IPS DF 4.7 (cell line): ENCODE measurements around the gene PRDX2.
"Not testable (repeated sequence)": the region's sequence is repeated elsewhere in the genome, so short reads cannot be mapped to it uniquely, and the experiment has no call there.

Source experiments
- DNase-seq: peaks from one replicate; pipeline ENCODE4 v3.0.0-alpha.2; 2013; ENCODE audit warnings: low spot score; ENCODE audit errors: extremely low read depth

PRDX2 gene

DNA sequence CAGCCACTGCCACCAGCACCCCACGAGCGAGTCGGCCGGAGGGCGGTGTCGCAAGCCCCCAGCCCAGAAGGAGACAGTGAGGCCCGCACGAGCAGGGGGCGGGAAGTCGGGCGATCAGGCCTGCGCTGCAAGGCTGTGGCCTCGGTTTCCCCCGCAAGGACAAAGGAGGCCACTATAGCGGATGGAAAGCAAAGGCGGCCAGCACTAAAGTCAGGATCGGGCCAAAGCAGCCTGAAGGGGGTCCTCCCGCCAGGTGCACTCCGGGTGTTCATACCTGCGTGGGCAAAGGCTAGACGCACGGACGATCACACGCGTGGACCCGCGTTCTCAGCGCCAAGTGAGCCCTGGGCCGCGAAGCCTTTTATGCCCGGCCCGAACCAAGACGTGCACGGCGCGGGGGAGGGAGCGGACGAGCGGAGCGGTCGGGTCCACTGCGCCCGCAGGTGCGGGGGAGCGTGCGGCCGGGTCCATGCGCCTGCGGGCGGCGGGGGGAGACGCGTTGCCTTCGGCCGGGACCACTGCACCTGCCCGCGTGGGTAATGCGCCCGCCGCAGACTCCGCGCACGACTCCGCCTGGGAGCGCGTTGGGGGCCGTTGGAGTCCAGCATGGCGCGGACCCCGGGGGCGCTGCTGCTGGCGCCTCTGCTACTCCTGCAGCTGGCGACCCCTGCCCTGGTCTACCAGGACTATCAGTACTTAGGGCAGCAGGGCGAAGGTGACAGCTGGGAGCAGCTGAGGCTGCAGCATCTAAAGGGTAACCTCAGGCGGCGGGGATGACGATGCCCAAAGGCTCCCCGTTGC lies at the start of gene PRDX2, which contains the start of gene THSD8:
Gene PRDX2 (minus strand): TSS at position 335 of the 801 bp plus-strand sequence. CDS start 539 bp downstream, outside the sequence.
Gene THSD8 (plus strand): TSS at position 604 of the 801 bp plus-strand sequence. CDS start 3 bp downstream, at position 607.
- no peak for DNase-seq

DNA sequence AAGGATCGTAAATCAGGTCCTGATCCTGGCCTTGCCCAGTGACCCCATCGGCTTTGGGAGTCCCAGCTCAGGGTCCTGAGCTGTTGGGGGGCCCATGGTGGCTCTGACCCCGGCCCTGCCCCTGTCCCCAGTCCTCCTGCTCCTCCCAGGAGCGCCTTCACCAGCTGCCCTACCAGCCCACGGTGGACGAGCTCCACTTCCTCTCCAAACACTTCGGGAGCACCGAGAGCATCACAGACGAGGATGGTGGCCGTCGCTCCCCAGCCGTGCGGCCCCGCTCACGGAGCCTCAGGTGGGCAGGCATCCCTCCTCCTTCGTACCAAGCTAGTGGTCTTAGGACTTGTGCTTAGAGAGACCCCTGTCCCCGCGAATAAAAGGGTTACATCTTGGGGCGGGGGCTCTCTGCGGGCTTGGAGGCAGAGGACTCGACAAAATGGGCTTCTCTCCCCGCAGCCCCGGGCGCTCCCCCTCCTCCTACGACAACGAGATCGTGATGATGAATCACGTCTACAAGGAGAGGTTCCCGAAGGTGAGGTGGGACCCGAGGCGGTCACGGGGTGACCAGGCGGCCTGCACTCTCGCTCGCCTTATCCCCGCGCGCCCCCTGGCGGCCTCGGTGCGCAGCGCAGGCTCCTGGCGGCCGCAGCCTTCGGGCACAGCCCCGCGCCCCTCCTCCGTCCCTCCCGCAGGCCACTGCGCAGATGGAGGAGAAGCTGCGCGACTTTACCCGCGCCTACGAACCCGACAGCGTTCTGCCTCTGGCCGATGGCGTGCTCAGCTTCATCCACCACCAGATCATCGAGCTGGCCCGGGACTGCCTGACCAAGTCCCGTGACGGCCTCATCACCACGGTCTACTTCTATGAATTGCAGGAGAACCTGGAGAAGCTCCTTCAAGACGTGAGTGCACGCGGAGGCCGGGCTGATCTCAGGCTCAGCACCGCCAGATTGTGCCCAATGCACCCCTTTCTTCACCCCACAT lies 45.8 kb upstream of the PRDX2 start:
- no peak for DNase-seq

- not testable (repeated sequence) for DNase-seq
These were observed 45.0 kb upstream of the PRDX2 start for GRCh38 chr19:12846613-12847012.

- no peak for DNase-seq
These were observed 42.6 kb upstream of the PRDX2 start for GRCh38 chr19:12843999-12844732.

DNA sequence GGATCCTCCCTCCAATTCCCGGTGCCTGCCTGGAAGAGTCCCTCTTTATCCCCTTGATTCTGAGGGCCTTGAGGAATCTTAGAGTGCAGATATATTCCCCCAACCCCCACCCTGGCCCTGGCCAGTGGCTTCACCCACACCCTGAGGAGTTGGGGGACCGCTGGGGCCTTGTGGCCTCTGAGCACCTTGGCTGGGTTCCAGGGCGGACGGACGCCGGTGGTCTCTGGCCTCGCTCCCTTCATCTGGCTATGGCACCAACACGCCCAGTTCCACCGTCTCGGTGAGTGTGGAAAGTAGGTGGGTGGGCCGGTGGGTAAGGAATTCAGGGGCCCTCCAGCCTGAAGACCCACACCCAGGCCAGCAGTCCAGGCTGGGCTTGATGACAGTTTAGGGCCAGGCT lies 41.7 kb upstream of the PRDX2 start:
- DNase-seq: no peak

DNA sequence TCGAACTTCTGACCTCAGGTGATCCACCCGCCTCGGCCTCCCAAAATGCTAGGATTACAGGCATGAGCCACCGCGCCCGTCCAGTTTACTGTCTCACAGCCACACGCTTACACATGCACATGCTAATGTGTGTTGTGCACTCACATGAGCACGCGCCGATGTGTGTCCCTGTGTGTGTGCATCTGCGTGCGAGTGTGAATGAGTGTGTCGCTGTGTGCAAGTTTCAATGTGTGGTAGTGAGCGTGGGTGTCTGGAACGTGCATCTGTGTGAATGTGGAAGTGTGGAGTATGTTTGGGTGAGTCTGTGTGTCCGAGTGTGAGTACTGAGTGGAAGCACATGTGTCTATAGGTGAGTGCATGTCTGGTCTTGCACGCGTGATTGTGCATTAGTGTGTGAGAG lies 40.9 kb upstream of the PRDX2 start:
- no peak for DNase-seq

GRCh38 chr19:12841094-12841493 lies 39.5 kb upstream of the PRDX2 start:
- no peak for DNase-seq

DNA sequence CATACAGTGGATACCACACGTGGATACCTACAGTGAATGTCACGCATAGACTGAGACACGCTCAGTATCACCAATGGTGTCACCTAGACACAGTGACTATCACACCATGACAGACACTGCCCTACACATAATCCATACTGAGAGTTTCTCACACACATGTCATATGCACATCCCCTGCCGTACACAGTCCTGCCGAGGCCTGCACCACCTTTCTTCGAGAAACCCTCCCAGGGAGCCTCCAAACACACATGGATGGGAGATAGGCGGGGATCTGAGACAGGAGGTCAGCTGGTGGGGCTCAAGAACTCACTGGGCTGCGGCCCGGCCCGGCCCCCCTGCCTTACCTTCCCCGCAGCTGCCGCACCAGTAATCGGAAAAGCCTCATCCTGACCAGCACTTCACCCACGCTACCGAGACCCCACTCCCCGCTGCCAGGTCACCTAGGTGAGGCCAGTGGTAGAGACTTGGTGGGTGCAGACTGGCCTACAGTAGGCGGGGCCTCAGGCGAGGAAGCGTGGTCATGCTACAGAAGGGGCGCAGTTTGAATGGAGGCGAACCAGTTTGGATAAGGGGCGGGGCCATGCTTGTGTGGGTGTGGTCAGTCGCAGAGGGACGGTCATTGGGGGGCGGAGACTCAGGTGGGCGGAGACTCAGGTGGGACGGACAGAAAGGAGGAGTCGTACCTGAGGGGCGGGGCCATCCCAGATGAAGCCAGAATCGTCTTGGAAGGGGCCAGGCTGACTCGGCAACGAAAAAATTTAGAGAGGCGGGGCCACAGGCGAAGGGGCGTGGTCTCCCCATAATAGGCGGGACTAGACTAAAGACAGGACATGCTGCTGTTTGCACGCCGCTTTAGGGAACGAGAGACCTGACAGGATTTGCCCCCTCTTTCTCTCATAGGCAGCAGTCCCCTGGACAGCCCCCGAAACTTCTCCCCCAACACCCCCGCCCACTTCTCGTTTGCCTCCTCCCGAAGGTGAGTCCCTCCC lies 38.8 kb upstream of the PRDX2 start:
- no peak for DNase-seq

DNA sequence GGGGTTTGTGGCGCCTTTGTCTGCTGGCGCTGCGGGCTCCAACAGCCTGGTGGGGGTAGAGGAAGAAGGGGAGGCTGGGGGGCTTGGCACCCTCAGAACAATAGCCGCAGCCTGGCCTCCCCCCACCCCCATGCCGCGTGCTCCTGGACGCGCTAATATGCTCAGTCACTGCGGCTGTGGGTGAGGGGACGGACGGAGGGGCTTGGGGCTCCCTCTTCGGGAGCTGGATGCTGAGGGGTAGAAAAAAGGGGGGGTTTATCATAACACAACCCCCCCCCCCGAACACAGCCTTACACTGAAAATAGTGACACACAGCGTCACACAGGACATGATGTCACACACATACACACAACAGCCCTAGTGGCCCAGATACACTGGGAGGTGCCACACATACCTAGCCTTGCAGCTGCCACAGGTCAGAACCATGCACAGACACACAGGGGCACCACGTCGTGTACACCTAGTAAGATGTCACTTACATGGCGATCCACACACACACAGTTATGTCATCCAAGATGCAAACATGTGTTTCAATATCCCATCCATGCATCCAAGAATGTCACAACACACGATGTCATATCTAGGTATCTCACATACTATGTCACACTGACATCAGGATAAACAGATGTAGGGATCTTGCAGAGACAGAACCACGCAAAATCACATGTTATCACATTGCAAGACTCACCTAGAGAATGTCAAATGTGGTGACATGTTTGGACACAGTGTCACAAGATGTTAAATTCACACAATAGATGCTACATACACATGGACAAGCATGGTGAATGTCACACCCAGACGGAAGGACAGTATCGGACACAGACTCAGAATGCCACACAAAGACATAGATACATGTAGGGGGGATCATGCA lies 37.5 kb upstream of the PRDX2 start:
- DNase-seq: no peak

GRCh38 chr19:12838182-12838885 lies 36.7 kb upstream of the PRDX2 start, which contains the start of gene MAST1:
Gene MAST1 (plus strand): TSS chr19:12838515. CDS start chr19:12838573, 58 bp downstream.
- DNase-seq: no peak

DNA sequence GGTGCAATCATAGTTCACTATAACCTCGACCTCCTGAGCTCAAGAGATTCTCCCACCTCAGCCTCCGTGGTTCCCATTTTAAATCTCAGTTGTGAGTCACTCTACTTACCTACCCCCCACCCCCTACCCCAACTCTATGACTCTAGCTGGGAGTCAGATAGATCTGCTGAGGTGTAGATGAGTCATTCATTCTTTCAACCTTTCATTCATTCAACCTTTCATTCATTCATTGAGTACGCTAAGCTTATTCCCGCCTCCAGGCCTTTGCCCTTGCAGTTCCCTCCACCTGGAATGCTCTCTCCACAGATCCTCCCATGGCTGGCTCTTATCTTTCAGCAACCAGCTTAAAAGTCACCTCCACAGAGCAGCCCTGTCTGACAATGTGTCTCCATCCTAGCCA lies 35.6 kb upstream of the PRDX2 start:
- no peak for DNase-seq

DNA sequence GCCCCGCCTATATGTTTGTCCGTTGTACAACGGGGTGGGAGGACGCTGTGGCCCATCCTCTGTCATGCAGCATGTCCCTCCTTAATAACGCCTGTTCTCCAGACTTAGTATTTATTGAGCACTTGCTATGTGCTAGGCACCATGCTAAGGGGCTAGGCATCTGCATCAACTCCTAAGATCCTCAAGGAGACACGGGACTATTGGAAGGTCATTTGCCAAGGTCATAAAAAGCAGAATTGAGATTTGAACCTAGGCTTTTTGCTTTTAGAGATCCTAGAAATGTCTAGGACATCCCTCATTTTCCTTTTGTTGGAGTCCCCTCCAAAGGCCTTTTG lies 34.9 kb upstream of the PRDX2 start:
- no peak for DNase-seq

DNA sequence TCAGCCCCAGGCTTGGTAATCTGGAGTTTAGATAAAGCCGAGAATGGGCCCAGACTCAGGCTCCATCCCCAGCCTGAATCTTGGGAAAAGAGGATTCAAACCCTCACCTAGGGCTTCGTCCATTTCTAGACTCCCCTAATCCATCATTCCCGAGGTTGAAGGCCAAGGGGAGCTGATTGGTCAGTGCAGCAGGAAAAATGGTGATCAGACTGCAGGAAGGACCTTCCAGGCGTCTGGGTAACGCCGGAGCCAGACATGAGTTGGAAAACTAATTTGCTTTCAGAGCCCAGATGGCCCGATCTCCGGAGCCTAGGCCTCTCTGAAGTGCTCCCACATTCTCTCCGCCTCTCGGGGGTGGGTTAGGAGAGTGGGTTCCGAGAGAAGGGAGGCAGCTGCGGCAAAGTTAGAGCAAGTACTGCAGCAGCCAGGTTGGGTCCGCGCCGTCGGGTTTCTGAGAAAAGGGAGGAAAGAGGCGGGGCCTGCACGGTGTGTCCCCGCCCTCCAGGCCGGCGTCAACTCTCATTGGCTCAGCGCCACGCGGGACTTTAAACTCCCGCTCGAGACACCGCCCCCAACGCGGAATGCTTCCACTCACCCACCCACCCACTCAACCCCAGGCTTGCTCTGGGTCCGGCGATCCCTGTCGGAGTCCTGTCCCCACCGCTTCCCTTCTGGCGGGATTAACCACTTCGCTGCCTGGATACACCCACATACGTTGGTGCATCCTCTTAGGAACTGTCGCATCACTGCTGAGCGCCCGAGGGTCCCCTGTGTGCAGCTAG lies 33.6 kb upstream of the PRDX2 start:
- DNase-seq: no peak

DNA sequence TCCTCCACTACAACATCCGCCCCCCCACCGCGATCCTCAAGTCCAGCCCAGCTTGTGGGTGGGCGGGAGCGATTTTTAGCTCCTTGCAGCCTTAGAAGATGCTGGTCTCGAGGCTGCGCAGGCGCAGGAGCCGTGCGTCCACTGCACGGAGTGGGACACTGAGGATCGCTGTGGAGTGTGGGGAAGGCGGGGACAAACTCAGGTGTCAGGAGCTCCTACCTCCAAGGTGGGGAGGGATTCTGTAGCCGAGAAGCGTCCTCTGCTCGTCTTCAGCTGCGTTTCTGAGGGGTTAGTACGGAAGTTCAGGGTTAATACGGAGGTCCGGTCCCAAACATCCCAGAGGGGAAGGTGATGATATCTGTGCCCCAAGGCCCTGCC lies 33.0 kb upstream of the PRDX2 start, which contains the start of gene RTBDN:
Gene RTBDN (minus strand): TSS at position 14 of the 378 bp plus-strand sequence. CDS start 4,600 bp downstream, outside the sequence.
- no peak for DNase-seq

DNA sequence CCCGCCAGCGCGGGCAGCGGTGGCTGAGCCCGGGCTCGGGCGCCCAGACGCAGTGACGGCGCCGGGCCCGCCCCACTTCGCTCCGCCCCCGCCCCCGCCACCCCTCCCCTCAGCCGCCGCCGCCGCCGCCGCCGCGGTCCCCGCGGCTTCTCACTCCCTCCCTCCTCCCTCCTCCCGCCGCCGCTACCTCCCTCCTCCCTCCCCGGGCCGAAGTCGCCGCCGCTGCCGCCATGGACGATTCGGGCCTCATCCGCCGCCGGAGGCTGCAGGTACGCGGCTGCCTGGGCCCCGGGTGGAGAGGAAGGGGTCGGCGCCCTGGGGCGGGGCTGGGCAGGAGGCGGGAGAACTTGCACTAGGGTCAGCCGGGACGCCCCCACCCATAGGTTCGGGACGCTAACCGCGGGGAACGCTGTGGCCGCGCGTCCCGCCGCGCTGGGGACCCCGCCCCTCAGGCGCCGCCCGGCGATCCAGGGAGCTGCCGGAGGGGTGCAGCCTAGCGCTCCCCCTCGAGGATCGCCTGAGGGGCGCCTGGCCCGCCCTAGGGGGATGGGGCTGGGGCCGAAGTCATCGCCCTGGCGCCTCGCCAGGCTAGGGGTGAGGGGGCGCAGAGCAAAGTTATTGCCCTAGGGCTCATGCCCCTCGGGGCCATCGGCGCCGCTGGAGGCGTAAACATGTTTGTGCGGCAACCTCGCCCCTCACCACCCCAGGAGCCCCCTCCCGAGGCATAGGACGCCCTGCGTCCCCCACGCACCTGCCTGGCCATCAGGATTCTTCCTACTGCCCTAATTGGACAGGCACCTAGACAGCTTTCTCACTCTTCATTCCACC lies 32.4 kb upstream of the PRDX2 start:
- DNase-seq: no peak

- DNase-seq: no peak
These were observed 31.8 kb upstream of the PRDX2 start for GRCh38 chr19:12833418-12833737.

- DNase-seq: no peak
These were observed 26.9 kb upstream of the PRDX2 start for GRCh38 chr19:12828494-12828893.
